ENCODE results near the gene INTS11. TPM values are rescaled to one million over a fixed set of nuclear protein-coding genes. Genes with fewer than 3 reads are reported as not detected.
A peak's percentile ranks its signal among the peaks of the same experiment; 100 is the strongest.

INTS11 gene
- total and polyA plus RNA-seq, 2 experiments from 2014 or later, result 102 to 161 TPM

DNA sequence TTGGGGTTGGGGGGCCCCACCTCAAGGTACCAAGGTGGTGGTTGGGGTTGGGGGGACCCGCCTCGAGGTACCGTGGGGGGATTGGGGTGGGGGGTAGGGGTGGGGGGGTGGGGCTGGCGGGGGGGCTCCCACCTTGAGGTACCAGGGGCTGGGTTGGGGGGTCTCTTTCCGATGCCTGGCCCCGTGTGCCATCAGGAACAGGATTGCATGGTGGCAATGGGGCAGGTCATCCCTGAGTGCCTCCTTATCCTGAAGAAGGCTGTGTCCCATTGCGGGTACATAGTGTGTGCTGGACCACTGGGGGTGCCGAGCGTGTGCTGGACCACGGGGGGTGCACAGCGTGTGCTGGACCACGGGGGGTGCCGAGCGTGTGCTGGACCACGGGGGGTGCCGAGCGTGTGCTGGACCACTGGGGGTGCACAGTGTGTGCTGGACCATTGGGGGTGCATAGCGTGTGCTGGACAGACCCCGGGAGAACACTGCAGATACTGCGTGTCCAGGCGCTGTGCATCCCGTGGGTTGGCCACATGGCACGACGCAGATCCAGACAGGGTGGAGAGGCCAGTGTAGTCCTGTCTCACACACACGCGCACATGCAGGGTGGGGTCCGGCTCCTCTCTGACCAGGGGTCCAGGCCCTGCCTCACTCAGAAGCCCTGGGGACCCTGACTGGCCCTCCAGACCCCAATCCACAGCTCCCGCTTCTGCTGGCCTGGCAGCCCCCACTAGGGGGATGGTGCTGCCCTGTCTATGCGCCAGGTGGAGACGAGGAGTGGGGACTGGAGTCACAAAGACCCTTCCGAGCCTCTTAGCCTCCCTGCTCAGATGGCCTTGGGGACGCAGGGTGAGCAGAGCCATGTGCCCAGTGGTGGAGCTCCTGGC, 40.0 kb downstream of the INTS11 start:
- Histone ChIP-seq H3K4me1 (ENCODE audit: insufficient read depth) (no peaks in the 10 kb centered on the region), H3K36me3 (ENCODE audit: insufficient read depth) (no peaks in the 10 kb centered on the region), H3K4me3 (no peak overlapping the region), H3K9me2 (ENCODE audit: insufficient read depth) (no peaks in the 10 kb centered on the region), H3F3A (replicated peaks; ENCODE audit: low read depth) (no peaks in the 10 kb centered on the region), H3K27me3 (ENCODE audit: insufficient read depth) (no peaks in the 10 kb centered on the region), H4K20me1 (replicated peaks; ENCODE audit: insufficient read depth) (no peaks in the 10 kb centered on the region), H2AFZ (no peak overlapping the region), H3K27ac (ENCODE audit: low read depth) (no peak overlapping the region; the same call in 1 of the 2 replicates), H3K4me2 (no peak overlapping the region), H3K79me2 (replicated peaks; ENCODE audit: insufficient read depth) (no peaks in the 10 kb centered on the region)
- no peaks in the 10 kb centered on the region for H3K9me3 Mint-ChIP-seq
- no peak overlapping the region for H3K27ac Mint-ChIP-seq
- TF ChIP-seq JUNB (IDR thresholded peaks at IDR 0.05; ENCODE audit: unreplicated experiment), result no peak
- no peak for TF ChIP-seq ZNF331 (CRISPR knock-in tag; IDR thresholded peaks at IDR 0.05; ENCODE audit: low read depth)
- TF ChIP-seq CREB1 (CRISPR knock-in tag; IDR thresholded peaks at IDR 0.05; ENCODE audit: low read depth), result no peak
- no peak for TF ChIP-seq NANOG (IDR thresholded peaks at IDR 0.05; ENCODE audit: borderline replicate concordance)
- no peak for TF ChIP-seq EZH2 (IDR thresholded peaks at IDR 0.05; ENCODE audit: low read depth, unreplicated experiment)
- H3K36me3 Mint-ChIP-seq (ENCODE audit: low read depth), result no peaks in the 10 kb centered on the region
- H3K27me3 Mint-ChIP-seq (ENCODE audit: insufficient read depth, low read depth, poor library complexity), result peaks cover 5% of the 10 kb centered on the region
- ATAC-seq, result peak; percentile 11; the same call in 2 of the 3 replicates
- DNase-seq (ENCODE audit: low spot score), result no peak
- H3K4me3 Mint-ChIP-seq, result no peak overlapping the region
- no peaks in the 10 kb centered on the region; the same call in 2 of the 3 replicates for H3K4me1 Mint-ChIP-seq

DNA sequence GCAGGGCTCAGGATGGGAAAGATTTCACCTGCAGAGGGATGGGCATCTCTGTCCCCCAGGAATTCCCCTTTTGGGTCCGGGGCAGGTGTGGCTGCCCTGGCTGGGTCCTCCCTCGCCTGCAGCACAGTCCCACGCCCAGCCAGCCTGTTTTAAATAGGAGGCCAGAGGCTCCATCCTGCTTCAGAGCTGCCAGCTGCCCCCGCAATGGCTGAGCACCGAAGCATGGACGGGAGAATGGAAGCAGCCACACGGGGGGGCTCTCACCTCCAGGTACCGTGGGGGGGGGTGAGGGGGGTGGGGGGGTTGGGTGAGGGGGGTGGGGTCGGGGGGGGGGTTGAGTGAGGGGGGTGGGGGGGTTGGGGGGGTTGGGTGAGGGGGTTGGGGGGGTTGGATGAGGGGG, 40.6 kb downstream of the INTS11 start:
- no peaks in the 10 kb centered on the region for H3F3A ChIP-seq (replicated peaks; ENCODE audit: low read depth)
- no peak overlapping the region for H3K4me3 Mint-ChIP-seq
- no peaks in the 10 kb centered on the region for H3K4me1 ChIP-seq (ENCODE audit: insufficient read depth)
- no peak overlapping the region for H3K27ac ChIP-seq (ENCODE audit: low read depth)
- H3K36me3 Mint-ChIP-seq (ENCODE audit: low read depth), result no peaks in the 10 kb centered on the region
- no peaks in the 10 kb centered on the region for H3K79me2 ChIP-seq (replicated peaks; ENCODE audit: insufficient read depth)
- peak; percentile 45 for ATAC-seq
- H3K4me2 ChIP-seq, result no peak overlapping the region
- H3K27me3 Mint-ChIP-seq (ENCODE audit: insufficient read depth, low read depth, poor library complexity), result peaks cover 8% of the 10 kb centered on the region
- H3K27ac Mint-ChIP-seq, result no peak overlapping the region
- H2AFZ ChIP-seq, result no peak overlapping the region
- H3K4me3 ChIP-seq, result no peak overlapping the region
- H3K9me2 ChIP-seq (ENCODE audit: insufficient read depth), result no peaks in the 10 kb centered on the region
- no peaks in the 10 kb centered on the region for H3K9me3 Mint-ChIP-seq
- no peaks in the 10 kb centered on the region for H4K20me1 ChIP-seq (replicated peaks; ENCODE audit: insufficient read depth)
- H3K27me3 ChIP-seq (ENCODE audit: insufficient read depth), result no peaks in the 10 kb centered on the region
- H3K36me3 ChIP-seq (ENCODE audit: insufficient read depth), result no peaks in the 10 kb centered on the region
- DNase-seq (ENCODE audit: low spot score), result peak; percentile 64
- H3K4me1 Mint-ChIP-seq, result no peaks in the 10 kb centered on the region; the same call in 2 of the 3 replicates
- TF ChIP-seq POLR2AphosphoS5 (IDR thresholded peaks at IDR 0.05; ENCODE audit: low read depth) (no peak), NANOG (IDR thresholded peaks at IDR 0.05; ENCODE audit: borderline replicate concordance) (no peak), STAT1 (IDR thresholded peaks at IDR 0.05; ENCODE audit: unreplicated experiment) (no peak), CREB1 (CRISPR knock-in tag; IDR thresholded peaks at IDR 0.05; ENCODE audit: low read depth) (no peak), ZNF331 (CRISPR knock-in tag; IDR thresholded peaks at IDR 0.05; ENCODE audit: low read depth) (no peak), ZNF114 (CRISPR knock-in tag; IDR thresholded peaks at IDR 0.05) (no peak)
- TF ChIP-seq, protein P1, sequence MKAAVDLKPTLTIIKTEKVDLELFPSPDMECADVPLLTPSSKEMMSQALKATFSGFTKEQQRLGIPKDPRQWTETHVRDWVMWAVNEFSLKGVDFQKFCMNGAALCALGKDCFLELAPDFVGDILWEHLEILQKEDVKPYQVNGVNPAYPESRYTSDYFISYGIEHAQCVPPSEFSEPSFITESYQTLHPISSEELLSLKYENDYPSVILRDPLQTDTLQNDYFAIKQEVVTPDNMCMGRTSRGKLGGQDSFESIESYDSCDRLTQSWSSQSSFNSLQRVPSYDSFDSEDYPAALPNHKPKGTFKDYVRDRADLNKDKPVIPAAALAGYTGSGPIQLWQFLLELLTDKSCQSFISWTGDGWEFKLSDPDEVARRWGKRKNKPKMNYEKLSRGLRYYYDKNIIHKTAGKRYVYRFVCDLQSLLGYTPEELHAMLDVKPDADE (IDR thresholded peaks at IDR 0.05), result no peak
- TF ChIP-seq, protein P2, sequence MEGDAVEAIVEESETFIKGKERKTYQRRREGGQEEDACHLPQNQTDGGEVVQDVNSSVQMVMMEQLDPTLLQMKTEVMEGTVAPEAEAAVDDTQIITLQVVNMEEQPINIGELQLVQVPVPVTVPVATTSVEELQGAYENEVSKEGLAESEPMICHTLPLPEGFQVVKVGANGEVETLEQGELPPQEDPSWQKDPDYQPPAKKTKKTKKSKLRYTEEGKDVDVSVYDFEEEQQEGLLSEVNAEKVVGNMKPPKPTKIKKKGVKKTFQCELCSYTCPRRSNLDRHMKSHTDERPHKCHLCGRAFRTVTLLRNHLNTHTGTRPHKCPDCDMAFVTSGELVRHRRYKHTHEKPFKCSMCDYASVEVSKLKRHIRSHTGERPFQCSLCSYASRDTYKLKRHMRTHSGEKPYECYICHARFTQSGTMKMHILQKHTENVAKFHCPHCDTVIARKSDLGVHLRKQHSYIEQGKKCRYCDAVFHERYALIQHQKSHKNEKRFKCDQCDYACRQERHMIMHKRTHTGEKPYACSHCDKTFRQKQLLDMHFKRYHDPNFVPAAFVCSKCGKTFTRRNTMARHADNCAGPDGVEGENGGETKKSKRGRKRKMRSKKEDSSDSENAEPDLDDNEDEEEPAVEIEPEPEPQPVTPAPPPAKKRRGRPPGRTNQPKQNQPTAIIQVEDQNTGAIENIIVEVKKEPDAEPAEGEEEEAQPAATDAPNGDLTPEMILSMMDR (conservative IDR thresholded peaks at IDR 0.05; ENCODE audit: low read depth in 2 of 2), result no peak; a peak in 1 of 4 replicates
- TF ChIP-seq, protein P3, sequence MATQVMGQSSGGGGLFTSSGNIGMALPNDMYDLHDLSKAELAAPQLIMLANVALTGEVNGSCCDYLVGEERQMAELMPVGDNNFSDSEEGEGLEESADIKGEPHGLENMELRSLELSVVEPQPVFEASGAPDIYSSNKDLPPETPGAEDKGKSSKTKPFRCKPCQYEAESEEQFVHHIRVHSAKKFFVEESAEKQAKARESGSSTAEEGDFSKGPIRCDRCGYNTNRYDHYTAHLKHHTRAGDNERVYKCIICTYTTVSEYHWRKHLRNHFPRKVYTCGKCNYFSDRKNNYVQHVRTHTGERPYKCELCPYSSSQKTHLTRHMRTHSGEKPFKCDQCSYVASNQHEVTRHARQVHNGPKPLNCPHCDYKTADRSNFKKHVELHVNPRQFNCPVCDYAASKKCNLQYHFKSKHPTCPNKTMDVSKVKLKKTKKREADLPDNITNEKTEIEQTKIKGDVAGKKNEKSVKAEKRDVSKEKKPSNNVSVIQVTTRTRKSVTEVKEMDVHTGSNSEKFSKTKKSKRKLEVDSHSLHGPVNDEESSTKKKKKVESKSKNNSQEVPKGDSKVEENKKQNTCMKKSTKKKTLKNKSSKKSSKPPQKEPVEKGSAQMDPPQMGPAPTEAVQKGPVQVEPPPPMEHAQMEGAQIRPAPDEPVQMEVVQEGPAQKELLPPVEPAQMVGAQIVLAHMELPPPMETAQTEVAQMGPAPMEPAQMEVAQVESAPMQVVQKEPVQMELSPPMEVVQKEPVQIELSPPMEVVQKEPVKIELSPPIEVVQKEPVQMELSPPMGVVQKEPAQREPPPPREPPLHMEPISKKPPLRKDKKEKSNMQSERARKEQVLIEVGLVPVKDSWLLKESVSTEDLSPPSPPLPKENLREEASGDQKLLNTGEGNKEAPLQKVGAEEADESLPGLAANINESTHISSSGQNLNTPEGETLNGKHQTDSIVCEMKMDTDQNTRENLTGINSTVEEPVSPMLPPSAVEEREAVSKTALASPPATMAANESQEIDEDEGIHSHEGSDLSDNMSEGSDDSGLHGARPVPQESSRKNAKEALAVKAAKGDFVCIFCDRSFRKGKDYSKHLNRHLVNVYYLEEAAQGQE (IDR thresholded peaks at IDR 0.05; ENCODE audit: unreplicated experiment), result no peak

Measured in GM23338 (cell line).